IPS-NIHi7 (cell line): Measurements from ENCODE around the gene ZFAND4.
"Not testable (repeated sequence)": the region's sequence is repeated elsewhere in the genome, so short reads cannot be mapped to it uniquely, and the experiment has no call there.

Experiments
- DNase-seq: peaks from one replicate; pipeline ENCODE4 v3.0.0; 2012; ENCODE audit warnings: mixed read lengths; ENCODE audit errors: extremely low spot score

The ZFAND4 gene

DNA sequence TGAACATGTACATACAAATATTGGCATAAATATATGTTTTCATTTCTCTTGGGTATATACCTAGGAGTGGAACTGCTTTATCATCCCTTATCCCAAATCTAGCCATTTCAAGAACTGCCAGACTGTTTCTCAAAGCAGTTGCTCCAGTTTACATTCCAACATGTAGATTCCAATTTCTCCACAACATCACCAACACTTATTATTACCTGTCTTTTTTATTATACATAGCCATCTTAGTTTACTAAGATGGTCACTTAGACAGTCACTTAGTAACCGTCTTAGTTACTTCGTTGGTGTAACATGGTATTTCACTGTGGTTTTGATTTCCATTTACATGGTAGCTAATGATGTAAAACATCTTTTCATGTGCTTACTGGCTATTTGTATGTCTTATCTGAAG, 82.7 kb downstream of the ZFAND4 start:
- DNase-seq = no peak

DNA sequence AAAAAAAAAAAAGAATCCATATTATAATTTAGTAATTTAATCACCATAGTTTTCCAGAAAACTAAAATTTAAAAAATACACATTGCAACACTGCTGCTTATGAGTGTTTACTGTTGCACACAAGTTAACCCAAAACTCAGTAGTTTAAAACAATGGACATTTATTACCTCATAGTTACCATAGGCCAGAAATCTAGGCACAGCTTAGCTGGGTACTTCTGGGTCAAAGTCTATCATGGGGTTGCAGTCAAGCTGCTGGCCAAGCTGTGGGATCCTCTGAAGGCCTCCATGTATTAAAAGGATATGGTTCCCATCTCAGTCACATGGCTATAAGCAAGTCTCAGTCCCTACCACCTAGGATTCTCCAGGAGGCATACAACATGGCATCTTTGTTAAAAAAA, 83.6 kb downstream of the ZFAND4 start:
- no peak for DNase-seq

- no peak for DNase-seq
Observed at GRCh38 chr10:45586028-45586824, 86.3 kb downstream of the ZFAND4 start.

DNA sequence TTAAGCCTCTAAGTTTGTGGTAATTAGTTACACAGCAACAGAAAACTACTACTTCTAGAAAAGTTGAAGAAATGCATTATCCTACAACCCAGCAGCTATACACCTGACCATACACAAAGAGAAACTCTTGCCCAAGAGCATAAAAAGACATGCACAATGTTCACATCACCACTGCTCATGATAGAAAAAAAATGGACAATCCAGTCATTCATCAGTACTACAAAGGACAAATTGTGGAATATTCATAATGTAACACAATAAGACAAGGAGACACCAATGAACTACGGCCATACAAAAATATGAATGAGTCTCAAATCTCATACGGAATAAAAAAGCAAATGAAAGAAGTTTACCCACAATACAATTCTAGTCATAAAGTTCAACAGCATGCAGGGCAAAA, 87.4 kb downstream of the ZFAND4 start:
- DNase-seq = no peak

GRCh38 chr10:45582386-45582781, 90.2 kb downstream of the ZFAND4 start:
- DNase-seq = no peak

DNA sequence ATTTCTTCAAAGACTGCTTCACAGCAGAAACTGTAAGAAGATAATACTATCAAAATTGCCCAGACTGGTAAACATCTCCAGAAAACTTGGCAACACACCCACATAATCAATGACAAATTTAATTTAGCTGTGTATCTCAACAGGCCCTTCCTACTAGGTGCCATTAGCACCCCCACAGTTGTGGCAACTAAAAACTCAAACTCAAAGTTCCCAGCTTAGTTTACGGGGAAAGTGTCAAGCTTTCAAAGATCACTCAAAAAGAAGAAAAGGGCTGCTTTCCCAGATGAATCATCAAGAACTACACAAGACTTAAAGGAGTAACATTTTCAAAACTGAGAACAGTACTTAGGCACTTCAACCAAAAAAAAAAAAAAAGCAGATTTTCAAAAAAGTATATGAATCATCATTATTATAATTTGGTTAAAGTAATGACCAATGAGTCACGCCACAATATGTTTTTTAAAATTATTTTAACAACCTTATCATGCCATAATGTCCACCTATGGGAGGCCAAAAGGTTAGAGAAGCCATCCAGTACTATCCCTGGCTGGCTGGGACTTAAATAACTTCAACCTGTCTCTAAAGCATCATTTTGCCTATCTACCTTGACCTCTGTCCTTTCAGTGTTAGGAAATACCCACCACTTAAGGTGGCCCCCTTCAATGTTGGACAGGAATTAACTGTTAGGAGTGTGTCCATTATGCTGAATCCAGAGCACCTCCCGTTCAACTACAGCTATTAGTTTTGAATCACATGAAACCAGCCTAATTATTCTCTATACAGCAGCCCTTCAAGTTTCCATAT, 90.8 kb downstream of the ZFAND4 start:
- no peak for DNase-seq

DNA sequence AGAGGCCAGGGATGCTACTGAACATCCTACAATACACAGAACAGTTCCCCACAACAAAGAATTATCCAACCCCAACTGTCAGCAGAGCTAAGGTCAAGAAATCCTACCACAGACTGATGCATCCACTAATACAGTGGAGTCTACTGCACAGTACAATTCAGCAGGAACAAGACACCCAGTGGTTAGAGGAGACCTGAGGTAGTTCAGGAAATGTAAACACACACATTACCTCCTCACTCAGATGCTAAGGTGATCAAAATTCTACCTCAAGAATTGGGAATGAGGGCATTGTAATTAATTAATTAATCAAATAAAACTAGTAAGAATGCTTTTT, 91.4 kb downstream of the ZFAND4 start:
- DNase-seq = no peak

GRCh38 chr10:45580371-45581215, 92.0 kb downstream of the ZFAND4 start:
- no peak for DNase-seq

GRCh38 chr10:45578384-45578971, 94.1 kb downstream of the ZFAND4 start:
- no peak for DNase-seq

- no peak for DNase-seq
Observed at GRCh38 chr10:45575966-45576597, 96.5 kb downstream of the ZFAND4 start.

- not testable (repeated sequence) for DNase-seq
Observed at GRCh38 chr10:45575032-45575761, 97.4 kb downstream of the ZFAND4 start.

DNA sequence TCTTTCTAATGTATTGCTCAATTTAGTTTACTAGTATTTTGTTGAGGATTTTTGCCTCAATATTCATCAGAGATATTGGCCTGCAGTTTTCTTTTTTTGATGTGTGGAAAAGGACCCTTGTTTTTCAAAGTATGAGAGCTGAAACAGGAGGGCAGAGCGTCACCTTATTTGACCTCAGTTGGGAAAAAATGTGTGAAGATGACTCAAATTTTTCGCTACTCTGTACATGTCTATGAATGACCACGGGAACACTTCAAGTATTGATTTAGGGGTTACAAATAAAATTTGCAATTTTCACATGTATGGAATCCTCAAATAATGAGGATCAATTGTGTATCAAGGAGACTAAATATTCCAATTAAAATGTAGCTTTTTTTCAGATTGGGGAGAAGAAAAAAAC, 103.1 kb downstream of the ZFAND4 start:
- DNase-seq = no peak

GRCh38 chr10:45566415-45566814, 106.2 kb downstream of the ZFAND4 start:
- DNase-seq = no peak
